ENCODE data around the gene C17orf67. TPM values are rescaled to one million over a fixed set of nuclear protein-coding genes. Genes with fewer than 3 reads are reported as not detected.
A peak's percentile ranks its signal among the peaks of the same experiment; 100 is the strongest.

C17orf67 gene
- total and polyA plus RNA-seq, 2 of the 8 experiments (the other 6 are each of a cell fraction or from before 2014, with no cell fraction given) = 0.67 to 2.2 TPM

DNA sequence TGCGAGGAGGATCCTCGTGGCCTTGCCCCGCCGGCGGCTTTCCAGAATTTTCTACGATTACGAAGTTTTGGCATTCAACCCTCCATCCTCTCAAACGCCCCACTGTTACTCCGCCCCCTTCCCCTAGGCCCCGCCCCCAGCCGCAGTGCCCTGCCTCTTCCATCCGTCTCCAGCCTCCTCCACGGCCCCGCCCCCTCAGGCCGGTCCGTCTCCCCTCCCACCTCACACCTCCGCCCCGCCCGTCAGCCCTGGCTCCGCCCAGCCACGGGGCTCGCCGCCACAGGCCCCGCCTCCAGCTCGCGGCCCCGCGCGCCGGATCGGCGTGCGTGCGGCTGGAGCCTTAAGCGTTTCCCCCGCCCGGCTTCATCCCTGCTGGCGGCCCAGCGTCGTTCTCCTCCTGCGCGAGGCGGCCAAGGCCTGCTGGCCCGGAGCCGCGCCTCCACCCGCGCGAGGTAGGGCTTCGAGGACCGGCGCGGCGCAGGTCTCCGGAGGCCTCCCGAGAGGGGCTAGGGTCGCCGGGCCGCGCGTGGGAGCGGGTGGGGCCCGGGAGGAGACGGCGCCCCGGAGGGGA lies at the start of gene C17orf67, which contains the start of gene DGKE (continued):
- TF ChIP-seq HDAC2 (IDR thresholded peaks at IDR 0.05; ENCODE audit: borderline replicate concordance in 1 of 2, low read depth in 2 of 2, low read length in 2 of 2) (peak; percentile 55 to 97; a peak in 2 of 4 replicates), JUND (IDR thresholded peaks at IDR 0.05; ENCODE audit: low read length) (no peak), SIN3A (conservative IDR thresholded peaks at IDR 0.05 in 1 of 2, IDR thresholded peaks at IDR 0.05 in 1 of 2; ENCODE audit: low read depth in 1 of 2, low read length in 2 of 2) (peak in 1 of 2 experiments; percentile 63; a peak in 1 of 4 replicates), FOSL1 (IDR thresholded peaks at IDR 0.05; ENCODE audit: insufficient read depth, low read depth, low read length) (no peak), POLR2A (IDR thresholded peaks at IDR 0.05; ENCODE audit: control extremely low read depth in 1 of 2, low read depth in 2 of 2, low read length in 2 of 2) (0 out of 3 replicates have a peak, but pooled peaks of 1 of the 2 experiments have one; percentile 8), SIX5 (IDR thresholded peaks at IDR 0.05; ENCODE audit: low read depth, low read length) (no peak), KDM4A (IDR thresholded peaks at IDR 0.05; ENCODE audit: low read depth, low read length, severe bottlenecking) (peak; percentile 72), MAFK (IDR thresholded peaks at IDR 0.05; ENCODE audit: low read depth, low read length) (no peak)
- TF ChIP-seq, protein P1, sequence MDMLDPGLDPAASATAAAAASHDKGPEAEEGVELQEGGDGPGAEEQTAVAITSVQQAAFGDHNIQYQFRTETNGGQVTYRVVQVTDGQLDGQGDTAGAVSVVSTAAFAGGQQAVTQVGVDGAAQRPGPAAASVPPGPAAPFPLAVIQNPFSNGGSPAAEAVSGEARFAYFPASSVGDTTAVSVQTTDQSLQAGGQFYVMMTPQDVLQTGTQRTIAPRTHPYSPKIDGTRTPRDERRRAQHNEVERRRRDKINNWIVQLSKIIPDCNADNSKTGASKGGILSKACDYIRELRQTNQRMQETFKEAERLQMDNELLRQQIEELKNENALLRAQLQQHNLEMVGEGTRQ (IDR thresholded peaks at IDR 0.05; ENCODE audit: low read length) = no peak

Measured in H1 (cell line).